NCI-H1048 (cell line): ENCODE results near the gene UBL4B.

Source experiments
- DNase-seq: peaks from one replicate; lab custom pipeline; 2025; lab: John Stamatoyannopoulos, UW

The UBL4B gene

GRCh38 chr1:110155878-110156522 is 43.8 kb downstream of the UBL4B start:
- no peak for DNase-seq

GRCh38 chr1:110158261-110158660 is 46.0 kb downstream of the UBL4B start:
- DNase-seq = no peak

- no peak for DNase-seq
Observed at GRCh38 chr1:110159168-110159567, 46.9 kb downstream of the UBL4B start.

- no peak for DNase-seq
Observed at GRCh38 chr1:110160538-110161100, 48.4 kb downstream of the UBL4B start.

GRCh38 chr1:110161165-110161564 is 48.9 kb downstream of the UBL4B start:
- DNase-seq = no peak

- DNase-seq = no peak
Observed at GRCh38 chr1:110161849-110162248, 49.6 kb downstream of the UBL4B start.
